Measurements from ENCODE around the gene SRM.
A peak's percentile ranks its signal among the peaks of the same experiment; 100 is the strongest.
"Not testable (repeated sequence)": the region's sequence is repeated elsewhere in the genome, so short reads cannot be mapped to it uniquely, and the experiment has no call there.

Gene SRM

DNA sequence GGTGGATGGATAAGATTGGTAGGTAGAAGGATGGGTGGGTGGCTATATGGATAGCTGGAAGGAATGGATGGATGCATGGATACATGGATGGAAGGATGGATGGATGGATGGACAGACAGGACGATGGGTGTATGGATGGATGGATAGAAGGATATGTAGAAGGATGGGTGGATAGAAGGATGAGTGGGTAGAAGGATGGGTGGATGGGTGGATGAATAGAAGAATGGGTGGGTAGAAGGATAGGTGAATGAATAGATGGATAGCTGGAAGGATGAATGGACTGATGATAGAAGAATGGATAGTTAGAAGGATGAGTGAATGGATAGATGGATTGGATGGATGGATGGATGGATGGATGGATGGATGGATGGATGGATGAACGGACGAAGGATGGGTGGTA, 17.8 kb downstream of the SRM start:
- ChIA-PET CTCF (interaction anchor here (0.6 to 1.0 kb wide), 3 partner anchors 22 to 794 kb away, joined by 3 to 4 read pairs (median 3); no protein-coding TSS in a partner anchor), POLR2A (no interaction called here)
- no peaks in the 10 kb centered on the region for H3K36me3 ChIP-seq (ENCODE audit: control insufficient read depth in 2 of 2, insufficient read depth in 1 of 2, low read length in 2 of 2)
- peak; percentile 86 for TF ChIP-seq ZBTB17 (tag by site-specific recombination; IDR thresholded peaks at IDR 0.05)
- TF ChIP-seq ZNF658 (tag by site-specific recombination; IDR thresholded peaks at IDR 0.05): peak; percentile 43; the same call in 1 of the 2 replicates
- peak; percentile 96 for TF ChIP-seq ZNF366 (tag by site-specific recombination; conservative IDR thresholded peaks at IDR 0.05)
- TF ChIP-seq ZNF155 (tag by site-specific recombination; IDR thresholded peaks at IDR 0.05): no peak
- TF ChIP-seq KLF7 (tag by site-specific recombination; IDR thresholded peaks at IDR 0.05; ENCODE audit: borderline replicate concordance): no peak
- no peak overlapping the region for H3K27ac ChIP-seq (ENCODE audit: extremely low read depth, low read depth, low read length)
- no peaks in the 10 kb centered on the region for H3K9me3 ChIP-seq (ENCODE audit: control insufficient read depth, insufficient read depth, low read depth, low read length)
- H3K4me1 ChIP-seq (ENCODE audit: control insufficient read depth, insufficient read depth, low read length): no peaks in the 10 kb centered on the region
- H3K4me3 ChIP-seq (ENCODE audit: low read depth, low read length): no peak overlapping the region

DNA sequence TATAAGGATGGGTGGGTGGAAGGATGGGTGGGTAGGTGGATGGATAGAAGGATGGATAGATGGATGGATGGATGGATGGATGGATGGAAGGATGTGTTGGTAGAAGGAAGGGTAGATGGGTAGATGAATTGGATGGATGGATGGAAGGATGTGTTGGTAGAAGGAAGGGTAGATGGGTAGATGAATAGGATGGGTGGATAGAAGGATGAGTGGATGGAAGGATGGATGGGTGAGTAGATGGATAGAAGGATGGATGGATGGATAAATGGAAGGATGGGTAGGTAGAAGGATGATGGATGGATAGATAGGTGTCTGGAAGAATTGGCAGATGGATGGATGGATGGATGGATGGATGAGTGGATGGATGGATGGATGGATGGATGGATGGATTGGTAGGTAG, 18.8 kb downstream of the SRM start:
- POLR2A ChIA-PET: no interaction called here
- H3K27ac ChIP-seq (ENCODE audit: extremely low read depth, low read depth, low read length): no peak overlapping the region

GRCh38 chr1:11040105-11040429, 19.8 kb downstream of the SRM start:
- POLR2A ChIA-PET: interaction anchor here (0.7 kb wide), 1 partner anchor 76 kb away, joined by 9 read pairs; no protein-coding TSS in a partner anchor
- H3K9me3 ChIP-seq (ENCODE audit: control insufficient read depth, insufficient read depth, low read depth, low read length); H3K27ac ChIP-seq (ENCODE audit: extremely low read depth, low read depth, low read length); H3K4me3 ChIP-seq (ENCODE audit: low read depth, low read length); H3K4me1 ChIP-seq (ENCODE audit: control insufficient read depth, insufficient read depth, low read length); H3K36me3 ChIP-seq (ENCODE audit: control insufficient read depth in 2 of 2, insufficient read depth in 1 of 2, low read length in 2 of 2): not testable (repeated sequence)
- CTCF ChIA-PET: interaction anchor here (5.1 kb wide), 1 partner anchor 604 kb away, joined by 95 read pairs; no protein-coding TSS in a partner anchor

More for the DNA sequence above, 18.8 kb downstream of the SRM start:
- TF ChIP-seq ZNF791 (tag by site-specific recombination; IDR thresholded peaks at IDR 0.05) (no peak), ZNF366 (tag by site-specific recombination; conservative IDR thresholded peaks at IDR 0.05) (peak; percentile 96), ZBTB17 (tag by site-specific recombination; IDR thresholded peaks at IDR 0.05) (peak; percentile 13)
- TF ChIP-seq, protein P1, sequence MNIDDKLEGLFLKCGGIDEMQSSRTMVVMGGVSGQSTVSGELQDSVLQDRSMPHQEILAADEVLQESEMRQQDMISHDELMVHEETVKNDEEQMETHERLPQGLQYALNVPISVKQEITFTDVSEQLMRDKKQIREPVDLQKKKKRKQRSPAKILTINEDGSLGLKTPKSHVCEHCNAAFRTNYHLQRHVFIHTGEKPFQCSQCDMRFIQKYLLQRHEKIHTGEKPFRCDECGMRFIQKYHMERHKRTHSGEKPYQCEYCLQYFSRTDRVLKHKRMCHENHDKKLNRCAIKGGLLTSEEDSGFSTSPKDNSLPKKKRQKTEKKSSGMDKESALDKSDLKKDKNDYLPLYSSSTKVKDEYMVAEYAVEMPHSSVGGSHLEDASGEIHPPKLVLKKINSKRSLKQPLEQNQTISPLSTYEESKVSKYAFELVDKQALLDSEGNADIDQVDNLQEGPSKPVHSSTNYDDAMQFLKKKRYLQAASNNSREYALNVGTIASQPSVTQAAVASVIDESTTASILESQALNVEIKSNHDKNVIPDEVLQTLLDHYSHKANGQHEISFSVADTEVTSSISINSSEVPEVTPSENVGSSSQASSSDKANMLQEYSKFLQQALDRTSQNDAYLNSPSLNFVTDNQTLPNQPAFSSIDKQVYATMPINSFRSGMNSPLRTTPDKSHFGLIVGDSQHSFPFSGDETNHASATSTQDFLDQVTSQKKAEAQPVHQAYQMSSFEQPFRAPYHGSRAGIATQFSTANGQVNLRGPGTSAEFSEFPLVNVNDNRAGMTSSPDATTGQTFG (tag by site-specific recombination; IDR thresholded peaks at IDR 0.05; ENCODE audit: borderline replicate concordance): 0 out of 2 replicates have a peak, but pooled peaks have one; percentile 0
- no peak overlapping the region for H3K4me3 ChIP-seq (ENCODE audit: low read depth, low read length)
- H3K9me3 ChIP-seq (ENCODE audit: control insufficient read depth, insufficient read depth, low read depth, low read length): no peaks in the 10 kb centered on the region
- H3K36me3 ChIP-seq (ENCODE audit: control insufficient read depth in 2 of 2, insufficient read depth in 1 of 2, low read length in 2 of 2): no peaks in the 10 kb centered on the region
- H3K4me1 ChIP-seq (ENCODE audit: control insufficient read depth, insufficient read depth, low read length): no peaks in the 10 kb centered on the region
- CTCF ChIA-PET: interaction anchor here (0.7 kb wide), 1 partner anchor 20 kb away, joined by 3 read pairs; no protein-coding TSS in a partner anchor

- POLR2A ChIA-PET: interaction anchor here (0.7 kb wide), 1 partner anchor 76 kb away, joined by 9 read pairs; no protein-coding TSS in a partner anchor
- Histone ChIP-seq H3K4me3 (ENCODE audit: low read depth, low read length) (no peak overlapping the region), H3K9me3 (ENCODE audit: control insufficient read depth, insufficient read depth, low read depth, low read length) (no peaks in the 10 kb centered on the region), H3K27ac (ENCODE audit: extremely low read depth, low read depth, low read length) (no peak overlapping the region), H3K4me1 (ENCODE audit: control insufficient read depth, insufficient read depth, low read length) (no peaks in the 10 kb centered on the region), H3K36me3 (ENCODE audit: control insufficient read depth in 2 of 2, insufficient read depth in 1 of 2, low read length in 2 of 2) (no peaks in the 10 kb centered on the region)
- CTCF ChIA-PET: interaction anchor here (1.0 to 5.1 kb wide), 3 partner anchors 202 to 604 kb away, joined by 4 to 95 read pairs (median 19); no protein-coding TSS in a partner anchor
- TF ChIP-seq ZNF398 (tag by site-specific recombination; IDR thresholded peaks at IDR 0.05) (no peak), ZNF155 (tag by site-specific recombination; IDR thresholded peaks at IDR 0.05) (no peak), BCL11B (tag by site-specific recombination; IDR thresholded peaks at IDR 0.05; ENCODE audit: low read depth) (no peak), ZNF664 (tag by site-specific recombination; IDR thresholded peaks at IDR 0.05) (no peak), ZNF24 (tag by site-specific recombination; IDR thresholded peaks at IDR 0.05) (no peak), ELK4 (IDR thresholded peaks at IDR 0.05; ENCODE audit: borderline replicate concordance, low read depth, low read length) (no peak), HOXC10 (CRISPR knock-in tag; IDR thresholded peaks at IDR 0.05) (no peak), ZNF202 (tag by site-specific recombination; IDR thresholded peaks at IDR 0.05; ENCODE audit: borderline replicate concordance) (no peak), ZNF776 (tag by site-specific recombination; IDR thresholded peaks at IDR 0.05; ENCODE audit: borderline replicate concordance) (no peak), ZNF510 (tag by site-specific recombination; IDR thresholded peaks at IDR 0.05; ENCODE audit: insufficient replicate concordance) (no peak), ZNF843 (tag by site-specific recombination; IDR thresholded peaks at IDR 0.05) (no peak), KLF17 (tag by site-specific recombination; IDR thresholded peaks at IDR 0.05) (no peak), ZNF366 (tag by site-specific recombination; conservative IDR thresholded peaks at IDR 0.05) (peak; percentile 97), EGR2 (tag by site-specific recombination; IDR thresholded peaks at IDR 0.05; ENCODE audit: low read depth) (peak; percentile 77), GLIS1 (tag by site-specific recombination; IDR thresholded peaks at IDR 0.05) (no peak)
Observed at GRCh38 chr1:11039351-11040104, 20.3 kb downstream of the SRM start.

Measured in HEK293 (cell line).